NCI-H82 treated with DMSO at 0.1 percent for 48 hours (cell line): ENCODE results near the gene RRP9.

ENCODE experiments used
- DNase-seq: peaks from one replicate; lab custom pipeline; 2025; ENCODE audit not compliant: unreplicated experiment; lab: John Stamatoyannopoulos, UW

RRP9 gene

DNA sequence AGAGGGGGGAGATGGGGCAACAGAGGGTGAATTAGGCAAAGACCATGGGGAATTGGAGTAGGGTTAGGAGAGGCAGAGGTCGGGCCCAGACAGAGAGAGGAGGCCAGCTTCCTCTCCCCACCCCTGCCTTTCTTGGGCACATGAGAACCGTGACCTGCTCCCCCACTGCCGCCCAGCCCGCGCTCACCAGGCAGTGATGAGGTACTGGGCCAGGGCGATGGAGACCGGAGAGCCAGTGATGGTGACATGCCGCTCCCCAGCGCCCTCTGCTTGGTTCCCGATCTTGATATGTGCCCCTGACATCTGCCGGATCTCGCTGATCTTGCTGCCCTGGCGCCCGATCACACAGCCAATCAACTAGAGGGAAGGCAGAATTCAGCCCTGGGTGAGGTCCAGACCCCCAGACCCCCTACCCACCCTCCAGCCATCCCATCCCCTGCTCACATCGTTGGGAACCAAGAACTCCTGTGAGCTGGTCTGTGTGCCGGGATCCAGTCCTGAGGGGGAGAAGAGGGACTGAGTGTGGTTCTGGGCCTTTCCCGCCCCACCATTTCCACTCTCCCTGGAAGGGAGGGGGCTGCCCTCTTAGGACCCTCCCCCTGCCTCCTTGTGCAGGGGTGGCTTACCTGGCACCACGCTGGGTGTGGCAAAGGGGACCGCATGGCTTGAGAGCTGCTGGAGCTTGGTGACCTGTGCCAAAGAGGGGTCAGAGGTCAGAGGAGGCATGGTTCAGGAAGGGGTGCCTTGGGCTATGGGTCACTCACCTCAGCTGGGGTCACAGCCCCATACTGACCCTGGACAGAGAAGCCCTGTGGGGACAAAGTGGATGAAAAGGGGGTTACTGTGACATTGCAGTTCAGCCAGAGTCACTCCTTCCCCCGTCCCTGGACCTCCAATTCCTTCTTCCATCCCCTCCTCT, 17.2 kb upstream of the RRP9 start:
- no peak for DNase-seq

DNA sequence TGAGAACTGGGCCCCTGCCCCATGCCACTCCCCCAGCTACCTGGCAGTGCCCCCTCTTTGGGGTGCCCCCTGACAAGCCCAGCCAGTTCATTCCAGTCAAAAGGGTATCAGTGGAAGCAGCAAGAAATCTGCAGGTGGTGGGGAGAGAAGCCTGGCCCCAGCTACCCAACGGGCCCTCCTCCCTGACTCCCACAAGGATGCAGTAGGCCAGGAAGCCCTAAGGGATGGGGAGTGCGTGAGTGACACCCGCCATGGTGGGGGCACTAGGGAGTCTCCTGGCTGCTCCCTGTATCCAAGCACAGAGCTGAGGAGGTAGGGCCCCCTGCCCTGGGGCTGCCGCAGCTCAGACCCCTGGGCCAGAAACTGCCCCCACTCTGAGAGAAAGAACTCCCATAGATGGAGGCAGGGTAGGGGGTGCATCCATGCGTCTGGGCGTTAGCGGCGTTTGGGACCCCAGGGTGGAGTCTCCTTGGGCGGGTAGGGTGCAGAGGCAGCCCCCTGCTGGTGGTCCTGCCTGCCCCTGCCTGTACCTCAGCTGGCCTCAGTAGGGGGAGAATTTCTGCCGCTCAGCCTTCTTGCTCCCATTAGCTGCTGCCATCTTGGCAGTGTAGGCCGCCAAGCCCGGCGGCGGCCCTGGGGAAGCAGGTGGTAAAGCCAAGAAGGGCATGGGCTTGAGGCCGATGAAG, 16.0 kb upstream of the RRP9 start:
- no peak for DNase-seq

DNA sequence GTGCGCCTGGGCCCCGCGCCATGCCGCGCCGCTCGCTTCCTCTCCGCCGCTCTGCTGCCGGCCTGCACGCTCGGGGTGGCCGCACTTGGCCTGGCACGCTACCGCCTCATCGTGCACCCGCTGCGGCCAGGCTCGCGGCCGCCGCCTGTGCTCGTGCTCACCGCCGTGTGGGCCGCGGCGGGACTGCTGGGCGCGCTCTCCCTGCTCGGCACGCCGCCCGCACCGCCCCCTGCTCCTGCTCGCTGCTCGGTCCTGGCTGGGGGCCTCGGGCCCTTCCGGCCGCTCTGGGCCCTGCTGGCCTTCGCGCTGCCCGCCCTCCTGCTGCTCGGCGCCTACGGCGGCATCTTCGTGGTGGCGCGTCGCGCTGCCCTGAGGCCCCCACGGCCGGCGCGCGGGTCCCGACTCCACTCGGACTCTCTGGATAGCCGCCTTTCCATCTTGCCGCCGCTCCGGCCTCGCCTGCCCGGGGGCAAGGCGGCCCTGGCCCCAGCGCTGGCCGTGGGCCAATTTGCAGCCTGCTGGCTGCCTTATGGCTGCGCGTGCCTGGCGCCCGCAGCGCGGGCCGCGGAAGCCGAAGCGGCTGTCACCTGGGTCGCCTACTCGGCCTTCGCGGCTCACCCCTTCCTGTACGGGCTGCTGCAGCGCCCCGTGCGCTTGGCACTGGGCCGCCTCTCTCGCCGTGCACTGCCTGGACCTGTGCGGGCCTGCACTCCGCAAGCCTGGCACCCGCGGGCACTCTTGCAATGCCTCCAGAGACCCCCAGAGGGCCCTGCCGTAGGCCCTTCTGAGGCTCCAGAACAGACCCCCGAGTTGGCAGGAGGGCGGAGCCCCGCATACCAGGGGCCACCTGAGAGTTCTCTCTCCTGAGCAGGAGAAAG, 14.4 kb upstream of the RRP9 start:
- DNase-seq: no peak

DNA sequence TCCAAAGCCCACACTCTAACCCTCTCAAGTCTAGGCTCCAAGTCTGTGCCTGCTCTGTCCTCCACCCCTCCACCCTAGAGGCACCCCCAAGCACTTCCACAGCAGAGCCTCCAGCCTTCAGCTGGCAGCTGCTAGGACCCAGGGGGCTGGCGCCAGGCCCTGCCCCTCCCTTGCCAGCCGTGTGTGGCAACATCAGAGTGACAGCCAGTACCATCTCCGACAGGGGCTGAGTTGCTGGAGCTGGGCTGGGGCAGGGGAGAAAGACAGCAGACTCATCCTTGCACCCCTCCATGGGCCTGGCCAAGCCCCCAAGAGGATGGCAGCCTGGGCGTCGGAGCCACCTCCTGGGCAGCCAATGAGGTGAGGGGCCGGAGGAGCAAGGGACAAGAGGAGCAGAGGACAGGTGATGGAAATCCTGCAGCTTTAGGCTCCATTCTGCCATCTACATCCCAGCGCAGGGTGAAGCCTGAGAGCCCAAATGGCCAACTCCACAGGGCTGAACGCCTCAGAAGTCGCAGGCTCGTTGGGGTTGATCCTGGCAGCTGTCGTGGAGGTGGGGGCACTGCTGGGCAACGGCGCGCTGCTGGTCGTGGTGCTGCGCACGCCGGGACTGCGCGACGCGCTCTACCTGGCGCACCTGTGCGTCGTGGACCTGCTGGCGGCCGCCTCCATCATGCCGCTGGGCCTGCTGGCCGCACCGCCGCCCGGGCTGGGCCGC, 13.6 kb upstream of the RRP9 start, which contains the start of gene GPR62:
GPR62 (plus strand) TSS at position 207 of the 718 bp plus-strand sequence; CDS start at position 479, 272 bp downstream.
- DNase-seq: no peak

DNA sequence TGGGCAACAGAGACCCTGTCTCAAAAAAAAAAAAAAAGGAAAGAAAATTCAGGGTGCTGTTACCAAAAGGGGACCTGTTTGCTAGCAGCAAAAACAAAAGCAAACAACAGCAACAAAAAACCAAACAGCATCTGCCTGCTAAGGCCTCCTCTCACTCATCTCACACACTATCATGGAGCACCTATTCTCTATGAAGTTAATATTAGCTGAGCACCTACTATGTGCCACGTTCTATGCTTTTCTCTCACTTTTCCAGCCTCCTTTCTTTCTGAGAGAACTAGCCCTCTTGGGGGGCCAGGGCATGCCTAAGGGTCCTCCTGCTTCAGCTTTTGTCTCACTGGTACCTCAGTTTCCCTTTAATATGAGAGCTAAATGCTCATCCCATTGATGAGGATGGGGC, 13.0 kb upstream of the RRP9 start:
- DNase-seq: no peak

DNA sequence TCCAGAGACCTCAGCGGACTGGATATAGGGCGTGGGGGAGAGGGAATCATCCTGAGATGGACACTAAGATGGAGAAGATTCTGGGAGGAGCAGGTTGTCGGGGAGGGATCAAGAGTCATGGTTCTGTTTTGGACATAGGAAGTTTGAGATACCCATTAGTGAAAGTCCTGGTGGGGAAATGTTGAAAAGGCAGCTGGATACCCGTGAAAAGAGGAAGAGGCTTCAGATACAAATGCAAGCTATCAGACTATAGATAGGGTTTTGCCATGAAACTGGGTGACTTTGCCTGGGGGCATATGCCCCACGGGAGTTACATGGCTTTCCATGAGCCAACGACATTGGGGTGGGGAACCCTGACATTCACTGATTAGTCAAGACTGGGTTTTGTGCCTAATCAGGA, 12.4 kb upstream of the RRP9 start:
- no peak for DNase-seq

DNA sequence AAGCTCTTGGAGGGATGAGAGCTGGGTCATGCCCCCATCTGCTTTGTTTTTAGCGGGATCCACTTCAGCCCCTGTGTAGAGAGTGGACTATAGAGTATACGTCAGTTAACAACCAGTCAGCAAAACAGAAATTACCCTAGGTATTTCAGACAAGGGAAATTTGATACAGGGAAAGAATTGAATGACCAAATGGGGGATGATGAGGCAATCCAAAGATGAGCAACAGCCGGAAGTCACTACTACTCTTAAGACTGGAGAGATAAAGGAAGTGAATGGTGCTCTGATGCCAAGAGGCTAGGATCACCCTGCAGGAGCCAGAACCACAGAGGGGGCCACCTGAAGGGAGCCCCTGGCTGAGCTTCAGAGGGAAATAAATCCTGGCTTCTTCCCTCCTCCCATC, 11.7 kb upstream of the RRP9 start:
- DNase-seq: peak; percentile 34

DNA sequence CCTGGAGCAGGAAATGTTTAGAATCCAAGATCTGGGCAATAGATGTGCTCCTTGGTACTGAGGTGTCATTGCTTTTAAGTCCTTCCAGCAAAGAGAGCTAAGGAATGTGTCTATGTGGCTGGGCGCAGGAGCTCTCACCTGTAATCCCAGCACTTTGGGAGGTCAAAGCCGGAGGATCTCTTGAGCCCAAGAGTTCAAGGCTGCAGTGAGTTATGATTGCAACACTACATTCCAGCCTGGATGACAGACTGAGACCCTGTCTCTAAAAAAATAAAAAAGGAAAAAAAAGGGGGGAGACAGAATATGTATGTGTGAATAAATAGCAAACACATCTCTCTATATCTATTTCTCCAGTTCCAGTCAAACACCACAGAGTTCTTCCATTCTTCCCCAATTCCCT, 9.2 kb upstream of the RRP9 start:
- no peak for DNase-seq

DNA sequence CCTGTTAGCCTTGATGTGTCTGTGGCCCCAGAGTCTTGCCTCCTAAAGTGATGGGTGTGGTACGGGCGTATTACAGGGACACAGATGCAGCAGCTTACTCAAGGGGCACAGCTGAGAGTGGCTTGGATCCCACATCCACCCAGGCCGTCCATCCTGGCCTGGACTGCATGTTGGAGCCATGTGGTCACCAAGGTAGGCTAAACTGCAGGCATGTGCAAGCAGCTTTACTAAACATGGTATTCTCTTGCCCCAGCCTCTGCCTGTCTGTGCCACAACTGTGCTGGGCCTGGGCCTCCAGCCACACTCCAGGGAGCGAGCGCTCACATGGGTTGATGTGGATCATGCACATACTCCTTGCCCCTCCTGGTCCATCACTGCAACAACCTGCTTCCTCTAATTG, 7.4 kb upstream of the RRP9 start:
- DNase-seq: no peak

DNA sequence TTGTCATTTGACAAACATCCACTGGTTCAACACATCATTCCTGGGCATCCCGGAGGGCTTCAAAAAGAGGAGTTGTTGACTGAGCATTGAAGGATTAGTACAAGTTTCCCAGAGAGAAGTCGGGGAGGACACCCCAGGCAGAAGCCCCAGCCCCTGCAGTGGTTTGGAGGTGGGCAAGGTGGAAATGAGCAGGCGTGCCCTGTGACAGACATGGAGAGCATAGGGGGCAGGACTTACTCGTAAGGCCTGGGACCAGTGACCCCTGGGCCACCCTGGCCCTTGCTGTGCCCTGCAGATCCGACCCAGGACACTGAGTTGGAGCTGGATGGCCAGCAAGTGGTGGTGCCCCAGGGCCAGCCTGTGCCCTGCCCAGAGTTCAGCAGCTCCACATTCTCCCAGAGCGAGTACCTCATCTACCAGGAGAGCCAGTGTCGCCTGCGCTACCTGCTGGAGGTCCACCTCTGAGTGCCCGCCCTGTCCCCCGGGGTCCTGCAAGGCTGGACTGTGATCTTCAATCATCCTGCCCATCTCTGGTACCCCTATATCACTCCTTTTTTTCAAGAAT, 6.4 kb upstream of the RRP9 start:
- DNase-seq: no peak

DNA sequence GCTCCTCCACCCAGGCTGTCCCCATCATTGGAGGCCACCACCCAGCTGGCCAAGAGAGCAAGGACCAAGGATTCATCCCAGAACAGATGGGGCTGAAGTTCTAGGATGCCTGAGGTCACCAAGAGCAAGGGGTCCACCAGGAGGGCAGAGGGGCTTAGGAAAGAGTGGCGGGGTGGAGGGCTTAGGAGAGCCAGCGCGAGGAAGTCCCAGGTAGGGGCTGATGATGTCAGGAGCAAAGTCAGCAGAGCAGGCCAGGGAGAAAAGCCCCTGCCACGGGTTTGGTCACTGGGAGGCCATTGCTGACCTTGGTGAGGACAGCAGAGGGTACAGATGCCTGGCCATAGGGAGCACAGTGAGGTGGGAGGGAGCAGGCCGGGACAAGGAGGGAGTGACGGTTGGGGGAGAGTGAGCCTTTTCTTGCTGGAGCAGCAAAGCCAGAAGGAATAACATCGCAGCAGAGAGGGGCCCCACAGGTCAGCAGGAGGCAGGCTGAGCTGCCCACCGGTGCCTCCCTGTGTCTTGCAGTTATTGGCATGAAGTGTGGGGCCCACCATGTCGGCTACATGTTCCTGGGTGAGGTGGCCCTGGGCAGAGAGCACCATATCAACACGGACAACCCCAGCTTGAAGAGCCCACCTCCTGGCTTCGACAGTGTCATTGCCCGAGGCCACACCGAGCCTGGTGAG, 5.7 kb upstream of the RRP9 start:
- no peak for DNase-seq

DNA sequence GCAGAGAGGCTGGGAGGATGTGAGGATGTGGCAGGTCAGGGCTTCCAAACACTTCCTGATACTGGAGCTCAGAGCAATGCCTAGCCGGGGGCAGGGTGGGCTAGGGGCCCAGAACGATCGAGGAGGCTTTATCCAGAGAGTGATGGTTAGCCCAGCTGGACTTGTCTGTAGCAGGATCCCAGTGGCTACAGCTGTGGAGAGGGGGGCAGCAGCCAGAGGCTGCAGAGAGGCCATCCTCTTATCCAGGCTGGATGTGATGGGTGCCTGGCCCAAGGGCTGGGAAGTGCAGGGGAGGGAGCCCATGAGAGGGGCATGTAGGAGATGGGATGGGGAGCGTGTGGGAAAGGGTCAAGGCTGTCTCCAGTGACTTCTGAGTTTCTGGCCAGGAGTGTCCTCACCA, 5.1 kb upstream of the RRP9 start:
- DNase-seq: no peak

DNA sequence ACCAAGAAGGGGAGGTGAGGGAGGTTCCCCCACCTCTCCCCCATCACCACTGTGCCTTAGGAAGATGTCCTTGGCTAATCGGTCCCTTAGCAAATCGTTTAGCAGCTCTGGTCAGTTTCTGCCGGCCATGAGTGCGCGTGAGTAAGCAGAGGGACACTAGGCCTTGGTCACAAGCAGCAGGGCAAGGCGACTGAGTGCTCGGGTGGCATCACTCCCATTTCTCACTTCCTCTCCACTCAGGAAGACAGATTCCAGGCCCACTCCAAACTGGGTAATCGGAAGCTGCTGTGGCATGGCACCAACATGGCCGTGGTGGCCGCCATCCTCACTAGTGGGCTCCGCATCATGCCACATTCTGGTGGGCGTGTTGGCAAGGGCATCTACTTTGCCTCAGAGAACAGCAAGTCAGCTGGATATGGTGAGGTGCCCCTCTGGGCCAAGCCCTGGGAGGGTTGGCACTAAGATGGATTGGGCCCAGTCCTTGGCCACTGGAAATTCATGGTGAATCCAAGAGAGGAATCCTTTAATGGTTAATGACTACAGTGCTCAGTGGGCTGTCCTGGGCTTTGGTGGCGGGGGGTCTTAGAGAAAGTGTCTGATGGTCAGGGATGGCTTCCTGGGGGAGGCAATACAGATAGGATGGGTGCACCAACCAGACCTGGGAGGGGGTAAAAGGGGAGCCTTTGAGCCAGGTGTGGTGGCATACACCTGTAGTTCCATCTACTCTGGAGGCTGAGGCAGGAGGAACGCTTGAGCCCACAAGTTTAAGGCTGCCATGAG, 4.4 kb upstream of the RRP9 start:
- no peak for DNase-seq

DNA sequence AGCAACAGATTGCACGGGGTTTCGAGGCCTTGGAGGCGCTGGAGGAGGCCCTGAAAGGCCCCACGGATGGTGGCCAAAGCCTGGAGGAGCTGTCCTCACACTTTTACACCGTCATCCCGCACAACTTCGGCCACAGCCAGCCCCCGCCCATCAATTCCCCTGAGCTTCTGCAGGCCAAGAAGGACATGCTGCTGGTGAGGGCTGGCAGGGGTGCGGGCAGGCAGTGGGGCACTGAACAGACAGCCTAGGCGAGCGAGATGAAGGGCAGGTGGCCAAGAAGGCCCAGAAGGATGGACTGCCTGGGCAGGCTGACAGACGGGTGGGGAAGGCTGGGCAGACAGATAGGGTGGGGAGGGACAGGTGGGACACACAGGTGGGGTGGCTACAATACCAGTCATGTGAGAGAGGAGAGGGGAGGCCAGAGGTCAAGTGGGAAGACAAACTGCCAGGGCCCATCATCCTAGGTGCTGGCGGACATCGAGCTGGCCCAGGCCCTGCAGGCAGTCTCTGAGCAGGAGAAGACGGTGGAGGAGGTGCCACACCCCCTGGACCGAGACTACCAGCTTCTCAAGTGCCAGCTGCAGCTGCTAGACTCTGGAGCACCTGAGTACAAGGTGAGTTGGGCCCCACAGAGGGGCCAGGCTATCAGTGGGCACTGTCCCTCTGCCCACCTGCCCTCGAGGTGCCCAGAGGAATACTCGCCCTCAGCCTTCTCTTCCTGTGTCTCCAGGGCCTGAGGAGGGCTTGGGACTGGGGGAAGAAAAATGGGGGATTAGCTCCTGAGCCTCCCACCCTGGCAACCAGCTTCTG, 3.5 kb upstream of the RRP9 start:
- DNase-seq: no peak

DNA sequence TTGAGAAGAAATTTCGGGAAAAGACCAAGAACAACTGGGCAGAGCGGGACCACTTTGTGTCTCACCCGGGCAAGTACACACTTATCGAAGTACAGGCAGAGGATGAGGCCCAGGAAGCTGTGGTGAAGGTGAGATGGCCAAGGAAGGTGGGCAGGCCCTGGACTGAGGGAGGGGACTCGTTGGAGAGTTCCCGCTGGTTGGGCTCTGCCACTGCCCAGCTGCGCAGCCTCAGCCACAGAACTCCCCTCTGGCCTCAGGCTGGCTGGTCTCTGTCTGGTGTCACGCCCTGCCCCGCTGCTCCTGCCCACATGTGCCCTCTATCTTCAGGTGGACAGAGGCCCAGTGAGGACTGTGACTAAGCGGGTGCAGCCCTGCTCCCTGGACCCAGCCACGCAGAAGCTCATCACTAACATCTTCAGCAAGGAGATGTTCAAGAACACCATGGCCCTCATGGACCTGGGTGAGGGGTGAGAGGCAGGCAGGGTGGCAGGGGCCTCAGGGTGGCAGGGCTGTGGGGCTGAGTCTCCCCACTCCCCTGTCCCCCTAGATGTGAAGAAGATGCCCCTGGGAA, 2.8 kb upstream of the RRP9 start:
- DNase-seq: no peak

DNA sequence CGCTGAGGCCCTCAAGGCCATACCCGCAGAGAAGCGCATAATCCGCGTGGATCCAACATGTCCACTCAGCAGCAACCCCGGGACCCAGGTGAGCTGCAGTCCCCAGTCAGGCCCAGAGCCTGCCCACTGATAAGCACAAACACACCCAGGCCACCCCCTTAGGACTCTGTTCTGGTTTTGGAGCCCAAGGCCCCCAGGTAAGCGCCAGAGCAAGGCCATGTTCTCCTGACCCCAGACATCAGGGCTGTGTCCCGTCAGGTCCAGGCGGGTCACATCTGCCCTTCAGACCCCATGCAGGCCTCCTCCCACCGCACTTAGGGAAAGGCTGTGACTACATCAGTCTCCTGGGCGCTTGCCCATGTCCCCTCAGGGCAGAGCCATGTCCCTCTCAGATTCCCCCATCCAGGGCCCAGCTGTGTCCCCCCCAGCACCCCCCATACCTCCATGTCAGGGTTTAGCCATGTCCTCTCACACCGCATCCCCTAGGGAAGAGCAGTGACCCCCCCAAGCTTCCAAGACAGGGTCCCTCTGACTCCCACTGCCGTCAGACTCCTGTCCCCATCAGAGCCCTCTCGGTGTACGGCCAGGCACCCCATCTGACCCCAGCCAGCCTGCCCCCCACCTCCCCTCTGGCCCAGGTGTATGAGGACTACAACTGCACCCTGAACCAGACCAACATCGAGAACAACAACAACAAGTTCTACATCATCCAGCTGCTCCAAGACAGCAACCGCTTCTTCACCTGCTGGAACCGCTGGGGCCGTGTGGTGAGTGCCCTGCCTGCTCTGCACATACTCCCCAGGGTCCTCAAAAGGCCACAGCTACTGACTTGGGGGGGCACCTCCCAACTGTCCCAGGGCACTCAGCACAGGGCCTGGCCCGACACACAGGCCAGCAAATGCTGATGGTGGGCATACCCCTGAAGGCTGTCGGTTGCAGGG, 2.0 kb upstream of the RRP9 start:
- no peak for DNase-seq
